Activated CD8-positive, alpha-beta memory T cell treated with anti-CD3 and anti-CD28 coated beads, Interleukin-2, amount 10 ng/mL, durations not matched to agents 7 days and 5 days (primary cell): Measurements from ENCODE around the gene AKAP17A. TPM values are rescaled to one million over a fixed set of nuclear protein-coding genes. Genes with fewer than 3 reads are reported as not detected.

Source experiments
- ATAC-seq: fragments of 150-1000 bp; cut with Tn5 transposase; one replicate; pipeline ENCODE4 v1.10.0; 2021; ENCODE audit warnings: moderate library complexity
- CTCF ChIA-PET: fragments of 350-600 bp; sonication (Branson Sonifier 250); formaldehyde crosslinking; loops from one replicate; lab custom pipeline; 2021; ENCODE audit warnings: antibody characterized with exemption; lab: Charles Lee
- DNase-seq: peaks from one replicate; pipeline ENCODE4 v3.0.0-alpha.2; 2020
- H3K27ac Mint-ChIP-seq: one replicate; pipeline ENCODE4 v1.8.0; 2021; ENCODE audit warnings: mild to moderate bottlenecking, mixed read lengths
- H3K27me3 Mint-ChIP-seq: one replicate; pipeline ENCODE4 v1.8.0; 2021; ENCODE audit warnings: mixed read lengths
- H3K36me3 Mint-ChIP-seq: one replicate; pipeline ENCODE4 v1.8.0; 2021; ENCODE audit warnings: mild to moderate bottlenecking, mixed read lengths
- H3K4me1 Mint-ChIP-seq: one replicate; pipeline ENCODE4 v1.8.0; 2021; ENCODE audit warnings: mixed read lengths
- H3K4me3 Mint-ChIP-seq: one replicate; pipeline ENCODE4 v1.8.0; 2021; ENCODE audit warnings: mild to moderate bottlenecking, moderate library complexity, mixed read lengths
- H3K9me3 Mint-ChIP-seq: one replicate; pipeline ENCODE4 v1.8.0; 2022; ENCODE audit warnings: low read depth, mixed read lengths
- total RNA-seq, 2 experiments: library from RNA; stranded (reverse); gene quantifications; one replicate each; pipeline ENCODE4 v1.2.3, GENCODE V29; 2021

The AKAP17A gene
- total RNA-seq, 2 experiments from 2014 or later = 83.9 to 88.8 TPM

GRCh38 chrX:1592470-1593142, 1.2 kb downstream of the AKAP17A start:
- ATAC-seq = peak; percentile 34
- H3K27ac Mint-ChIP-seq = peak overlapping the region; percentile 91
- H3K4me3 Mint-ChIP-seq = peak overlapping the region; percentile 84
- peak; percentile 65 for DNase-seq
- peaks cover 37% of the 10 kb centered on the region for H3K36me3 Mint-ChIP-seq
- CTCF ChIA-PET = no interaction called here
- no peaks in the 10 kb centered on the region for H3K27me3 Mint-ChIP-seq
- no peaks in the 10 kb centered on the region for H3K9me3 Mint-ChIP-seq
- peaks cover 28% of the 10 kb centered on the region for H3K4me1 Mint-ChIP-seq

DNA sequence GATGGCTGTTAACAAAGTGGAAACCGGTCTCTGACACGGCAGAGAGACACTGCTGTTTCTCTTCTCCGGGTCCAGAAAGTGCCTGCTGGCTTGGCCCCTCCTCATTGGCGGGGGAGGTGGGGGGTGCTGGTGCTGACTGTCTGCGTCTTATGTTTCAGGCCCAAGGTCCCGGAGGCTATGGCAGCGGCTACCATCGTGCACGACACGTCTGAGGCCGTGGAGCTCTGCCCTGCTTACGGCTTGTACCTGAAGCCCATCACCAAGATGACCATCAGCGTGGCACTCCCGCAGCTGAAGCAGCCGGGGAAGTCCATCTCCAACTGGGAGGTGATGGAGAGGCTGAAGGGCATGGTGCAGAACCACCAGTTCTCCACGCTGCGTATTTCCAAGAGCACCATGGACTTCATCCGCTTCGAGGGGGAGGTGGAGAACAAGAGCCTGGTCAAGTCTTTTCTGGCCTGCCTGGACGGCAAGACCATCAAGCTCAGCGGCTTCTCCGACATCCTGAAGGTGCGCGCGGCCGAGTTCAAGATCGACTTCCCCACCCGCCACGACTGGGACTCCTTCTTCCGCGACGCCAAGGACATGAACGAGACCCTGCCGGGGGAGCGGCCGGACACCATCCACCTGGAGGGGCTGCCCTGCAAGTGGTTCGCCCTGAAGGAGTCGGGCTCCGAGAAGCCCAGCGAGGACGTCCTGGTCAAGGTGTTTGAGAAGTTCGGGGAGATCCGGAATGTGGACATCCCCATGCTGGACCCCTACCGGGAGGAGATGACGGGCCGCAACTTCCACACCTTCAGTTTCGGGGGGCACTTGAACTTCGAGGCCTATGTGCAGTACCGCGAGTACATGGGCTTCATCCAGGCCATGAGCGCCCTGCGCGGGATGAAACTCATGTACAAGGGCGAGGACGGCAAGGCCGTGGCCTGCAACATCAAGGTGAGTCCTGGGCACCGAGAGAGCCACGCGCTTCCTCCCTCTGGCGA, 2.2 kb downstream of the AKAP17A start:
- Mint-ChIP-seq H3K27me3 (no peaks in the 10 kb centered on the region), H3K4me3 (peak overlapping the region; percentile 84), H3K9me3 (no peaks in the 10 kb centered on the region), H3K27ac (peak overlapping the region; percentile 91), H3K36me3 (peaks cover 43% of the 10 kb centered on the region), H3K4me1 (peaks cover 28% of the 10 kb centered on the region)
- no peak for DNase-seq
- ATAC-seq = no peak
- CTCF ChIA-PET = no interaction called here

- Mint-ChIP-seq H3K27ac (no peak overlapping the region), H3K4me1 (peaks cover 26% of the 10 kb centered on the region), H3K36me3 (peaks cover 56% of the 10 kb centered on the region), H3K27me3 (no peaks in the 10 kb centered on the region), H3K9me3 (no peaks in the 10 kb centered on the region), H3K4me3 (no peak overlapping the region)
- no peak for ATAC-seq
- CTCF ChIA-PET = no interaction called here
- no peak for DNase-seq
Measured at GRCh38 chrX:1595711-1596060, 4.3 kb downstream of the AKAP17A start.

- peaks cover 24% of the 10 kb centered on the region for H3K4me1 Mint-ChIP-seq
- H3K36me3 Mint-ChIP-seq = peaks cover 62% of the 10 kb centered on the region
- CTCF ChIA-PET = no interaction called here
- no peak overlapping the region for H3K4me3 Mint-ChIP-seq
- no peak for DNase-seq
- ATAC-seq = no peak
- H3K27me3 Mint-ChIP-seq = no peaks in the 10 kb centered on the region
- H3K27ac Mint-ChIP-seq = no peak overlapping the region
- no peaks in the 10 kb centered on the region for H3K9me3 Mint-ChIP-seq
Measured at GRCh38 chrX:1596676-1597344, 5.4 kb downstream of the AKAP17A start.

GRCh38 chrX:1597345-1598020, 6.1 kb downstream of the AKAP17A start:
- DNase-seq (no peak), ATAC-seq (no peak)
- H3K4me3 Mint-ChIP-seq = no peak overlapping the region
- CTCF ChIA-PET = no interaction called here
- H3K4me1 Mint-ChIP-seq = peaks cover 24% of the 10 kb centered on the region
- H3K27ac Mint-ChIP-seq = no peak overlapping the region
- no peaks in the 10 kb centered on the region for H3K9me3 Mint-ChIP-seq
- no peaks in the 10 kb centered on the region for H3K27me3 Mint-ChIP-seq
- peaks cover 69% of the 10 kb centered on the region for H3K36me3 Mint-ChIP-seq

GRCh38 chrX:1598021-1598875, 6.8 kb downstream of the AKAP17A start:
- no peak for ATAC-seq
- H3K36me3 Mint-ChIP-seq = peaks cover 69% of the 10 kb centered on the region
- DNase-seq = no peak
- H3K9me3 Mint-ChIP-seq = no peaks in the 10 kb centered on the region
- peaks cover 16% of the 10 kb centered on the region for H3K4me1 Mint-ChIP-seq
- CTCF ChIA-PET = no interaction called here
- H3K4me3 Mint-ChIP-seq = no peak overlapping the region
- no peaks in the 10 kb centered on the region for H3K27me3 Mint-ChIP-seq
- no peak overlapping the region for H3K27ac Mint-ChIP-seq

DNA sequence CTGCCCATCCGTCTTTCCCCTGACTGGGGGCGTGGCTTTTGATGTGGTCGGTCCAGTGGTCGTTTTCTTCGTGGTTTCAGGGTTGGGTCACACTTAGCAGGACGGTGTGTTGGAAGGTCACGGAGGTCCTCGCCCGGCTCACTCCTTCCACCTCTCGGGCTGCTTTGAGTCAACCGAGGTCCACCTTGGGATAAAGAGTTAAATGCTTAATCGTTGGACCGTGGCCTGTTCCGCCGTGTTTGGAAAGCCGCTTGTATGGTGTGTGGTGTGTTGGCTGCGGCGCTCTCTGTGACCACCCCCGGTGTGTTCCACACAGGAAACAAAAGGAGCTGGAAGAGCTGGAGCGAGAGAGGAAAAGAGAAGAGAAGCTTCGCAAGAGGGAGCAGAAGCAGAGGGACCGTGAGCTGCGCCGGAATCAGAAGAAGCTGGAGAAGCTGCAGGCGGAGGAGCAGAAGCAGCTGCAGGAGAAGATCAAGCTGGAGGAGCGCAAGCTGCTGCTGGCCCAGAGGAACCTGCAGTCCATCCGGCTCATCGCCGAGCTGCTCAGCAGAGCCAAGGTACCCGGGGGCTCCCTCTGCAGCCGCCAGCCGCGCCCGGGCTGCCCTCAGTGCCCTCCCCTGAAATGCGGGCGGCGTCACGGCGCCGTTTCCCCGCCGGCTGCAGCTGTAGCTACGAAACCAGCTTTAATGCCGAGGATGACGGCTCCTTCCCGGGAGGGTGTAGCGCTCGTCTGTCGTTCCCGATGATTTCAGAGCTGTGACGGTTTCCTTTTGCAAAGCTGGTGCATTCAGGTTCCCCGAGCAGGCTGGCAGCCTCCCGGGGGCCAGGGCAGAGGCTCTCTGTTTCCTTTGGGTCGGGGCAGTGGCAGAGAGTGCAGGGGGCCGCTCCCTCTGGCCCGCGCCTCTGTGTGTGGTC, 7.7 kb downstream of the AKAP17A start:
- H3K9me3 Mint-ChIP-seq = no peaks in the 10 kb centered on the region
- H3K4me3 Mint-ChIP-seq = no peak overlapping the region
- H3K27ac Mint-ChIP-seq = no peak overlapping the region
- ATAC-seq (no peak), DNase-seq (no peak)
- H3K27me3 Mint-ChIP-seq = no peaks in the 10 kb centered on the region
- H3K4me1 Mint-ChIP-seq = peaks cover 9% of the 10 kb centered on the region
- peaks cover 63% of the 10 kb centered on the region for H3K36me3 Mint-ChIP-seq
- CTCF ChIA-PET = no interaction called here

- CTCF ChIA-PET = no interaction called here
- no peaks in the 10 kb centered on the region for H3K27me3 Mint-ChIP-seq
- ATAC-seq = peak; percentile 13
- peaks cover 6% of the 10 kb centered on the region for H3K4me1 Mint-ChIP-seq
- H3K4me3 Mint-ChIP-seq = no peak overlapping the region
- DNase-seq = no peak
- H3K36me3 Mint-ChIP-seq = peaks cover 65% of the 10 kb centered on the region
- no peak overlapping the region for H3K27ac Mint-ChIP-seq
- H3K9me3 Mint-ChIP-seq = no peaks in the 10 kb centered on the region
Measured at GRCh38 chrX:1599791-1600405, 8.5 kb downstream of the AKAP17A start.

GRCh38 chrX:1600406-1601050, 9.1 kb downstream of the AKAP17A start:
- Mint-ChIP-seq H3K9me3 (no peaks in the 10 kb centered on the region), H3K4me1 (peaks cover 2% of the 10 kb centered on the region), H3K36me3 (peaks cover 62% of the 10 kb centered on the region), H3K27me3 (no peaks in the 10 kb centered on the region), H3K27ac (no peak overlapping the region), H3K4me3 (no peak overlapping the region)
- CTCF ChIA-PET = no interaction called here
- DNase-seq (no peak), ATAC-seq (no peak)

GRCh38 chrX:1601051-1601767, 9.8 kb downstream of the AKAP17A start:
- H3K27me3 Mint-ChIP-seq = no peaks in the 10 kb centered on the region
- H3K9me3 Mint-ChIP-seq = no peaks in the 10 kb centered on the region
- CTCF ChIA-PET = no interaction called here
- H3K27ac Mint-ChIP-seq = no peak overlapping the region
- no peak overlapping the region for H3K4me3 Mint-ChIP-seq
- ATAC-seq (no peak), DNase-seq (no peak)
- peaks cover 57% of the 10 kb centered on the region for H3K36me3 Mint-ChIP-seq
- H3K4me1 Mint-ChIP-seq = no peaks in the 10 kb centered on the region

DNA sequence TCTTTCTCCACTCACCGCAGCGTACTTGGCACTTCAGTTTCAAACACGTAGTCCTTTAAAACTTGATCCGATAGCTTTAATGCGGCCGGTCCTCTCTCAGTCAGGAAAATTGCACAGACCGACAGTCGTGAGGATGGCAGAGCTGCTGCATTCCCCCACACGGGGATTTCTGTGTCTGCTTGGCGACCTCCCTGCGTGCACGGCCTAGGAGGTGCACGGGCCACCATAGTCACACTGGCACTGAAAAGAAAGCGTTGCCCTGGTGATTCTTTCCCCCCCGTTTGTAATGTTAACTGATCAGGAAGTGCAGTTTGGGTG, 10.3 kb downstream of the AKAP17A start:
- no peaks in the 10 kb centered on the region for H3K4me1 Mint-ChIP-seq
- no peaks in the 10 kb centered on the region for H3K9me3 Mint-ChIP-seq
- H3K27me3 Mint-ChIP-seq = no peaks in the 10 kb centered on the region
- ATAC-seq (no peak), DNase-seq (no peak)
- CTCF ChIA-PET = no interaction called here
- no peak overlapping the region for H3K4me3 Mint-ChIP-seq
- H3K36me3 Mint-ChIP-seq = peaks cover 57% of the 10 kb centered on the region
- no peak overlapping the region for H3K27ac Mint-ChIP-seq
